Fibroblast of lung (primary cell): ENCODE data around the gene ARHGEF4. TPM values are rescaled to one million over a fixed set of nuclear protein-coding genes. Genes with fewer than 3 reads are reported as not detected.

Source experiments
- DNase-seq, 2 donors: peaks; one replicate each; pipeline versions ENCODE4 v3.0.0 to v3.0.0-alpha.2; 2010; ENCODE audit warnings: low read depth in 2 of 2
- H2AFZ ChIP-seq: 2 replicates; pipeline ENCODE4 v1.5.1; 2012; ENCODE audit warnings: low read length, control low read depth, inconsistent platforms
- H3K27ac ChIP-seq: 2 replicates; pipeline ENCODE4 v1.5.1; 2011; ENCODE audit warnings: low read length, control low read depth; ENCODE audit not compliant: insufficient read depth
- H3K27me3 ChIP-seq: 2 replicates; pipeline ENCODE4 v1.5.1; 2011; ENCODE audit warnings: mild to moderate bottlenecking, low read length; ENCODE audit not compliant: control insufficient read depth, insufficient read depth
- H3K36me3 ChIP-seq: 2 replicates; pipeline ENCODE4 v1.5.1; 2011; ENCODE audit warnings: low read length; ENCODE audit not compliant: control insufficient read depth, insufficient read depth
- H3K4me1 ChIP-seq: 2 replicates; pipeline ENCODE4 v1.5.1; 2011; ENCODE audit warnings: low read length; ENCODE audit not compliant: control insufficient read depth, insufficient read depth; ENCODE audit errors: extremely low read depth
- H3K4me2 ChIP-seq: 2 replicates; pipeline ENCODE4 v1.5.1; 2011; ENCODE audit warnings: low read length, control low read depth; ENCODE audit not compliant: insufficient read depth; ENCODE audit errors: extremely low read depth
- H3K4me3 ChIP-seq, 4 experiments: fragments of 200-600 bp in 1 of 4; sonication (generic) in 1 of 4; replicated peaks in 1 of 4; 2 replicates each; pipeline ENCODE4 v1.5.1; 2011 to 2016; ENCODE audit warnings: low read length in 4 of 4, low read depth in 3 of 4, mild to moderate bottlenecking in 3 of 4, control low read depth in 2 of 4, inconsistent platforms in 1 of 4, mixed read lengths in 1 of 4; ENCODE audit not compliant: insufficient read depth in 1 of 4; ENCODE audit errors: control extremely low read depth in 1 of 4
- H3K79me2 ChIP-seq: 2 replicates; pipeline ENCODE4 v1.5.1; 2012; ENCODE audit warnings: mild to moderate bottlenecking, low read length, inconsistent platforms; ENCODE audit not compliant: control insufficient read depth, insufficient read depth
- H3K9ac ChIP-seq: 2 replicates; pipeline ENCODE4 v1.5.1; 2011; ENCODE audit warnings: mild to moderate bottlenecking, low read length, control low read depth; ENCODE audit not compliant: insufficient read depth
- H3K9me3 ChIP-seq: 2 replicates; pipeline ENCODE4 v1.5.1; 2012; ENCODE audit warnings: low read depth, low read length; ENCODE audit not compliant: control insufficient read depth, insufficient read depth
- H4K20me1 ChIP-seq: 2 replicates; pipeline ENCODE4 v1.5.1; 2011; ENCODE audit warnings: low read length; ENCODE audit not compliant: control insufficient read depth, insufficient read depth; ENCODE audit errors: extremely low read depth
- EZH2 ChIP-seq: IDR thresholded peaks from 2 replicates; pipeline ENCODE4 v1.5.1; 2012; ENCODE audit warnings: low read length, control low read depth, mild to moderate bottlenecking; ENCODE audit errors: missing control alignments
- polyA plus RNA-seq, 2 donors: library from polyadenylated mRNA; depleted of rRNA in 1 of 2; stranded (reverse) in 1 of 2; unstranded in 1 of 2; fragments of >200 nt; gene quantifications; 2 replicates each; pipeline ENCODE4 v1.2.1, GENCODE V29; 2011 to 2012; ENCODE audit warnings: missing spikeins in 1 of 2
- total RNA-seq: library from RNA; depleted of rRNA; stranded (reverse); fragments of >200 nt; gene quantifications from 2 replicates; pipeline ENCODE4 v1.2.1, GENCODE V29; 2014
- TF ChIP-seq, protein P1 (sequence below), 2 donors: IDR thresholded peaks in 1 of 2; conservative IDR thresholded peaks in 1 of 2; 1 replicate in 1 of 2; 2 replicates in 1 of 2; pipeline ENCODE4 v1.5.1; 2011 to 2012; ENCODE audit warnings: low read length in 2 of 2, control low read depth in 1 of 2, inconsistent platforms in 1 of 2, low read depth in 1 of 2, mild to moderate bottlenecking in 1 of 2

Gene ARHGEF4
- total and polyA plus RNA-seq, 2 donors (not counting 1 experiment from before 2014, with no cell fraction given): 0.05 to 0.83 TPM

GRCh38 chr2:130869441-130870160 is 32.9 kb downstream of the ARHGEF4 start:
- peak in 1 of 2 donors; percentile 5 for DNase-seq
- H2AFZ ChIP-seq: no peak overlapping the region
- no peaks in the 10 kb centered on the region for H4K20me1 ChIP-seq
- H3K36me3 ChIP-seq: no peaks in the 10 kb centered on the region
- H3K4me1 ChIP-seq: no peaks in the 10 kb centered on the region
- H3K4me3 ChIP-seq: no peak overlapping the region
- H3K27ac ChIP-seq: no peak overlapping the region
- H3K4me2 ChIP-seq: no peak overlapping the region
- H3K9me3 ChIP-seq: no peaks in the 10 kb centered on the region
- TF ChIP-seq, protein P1, sequence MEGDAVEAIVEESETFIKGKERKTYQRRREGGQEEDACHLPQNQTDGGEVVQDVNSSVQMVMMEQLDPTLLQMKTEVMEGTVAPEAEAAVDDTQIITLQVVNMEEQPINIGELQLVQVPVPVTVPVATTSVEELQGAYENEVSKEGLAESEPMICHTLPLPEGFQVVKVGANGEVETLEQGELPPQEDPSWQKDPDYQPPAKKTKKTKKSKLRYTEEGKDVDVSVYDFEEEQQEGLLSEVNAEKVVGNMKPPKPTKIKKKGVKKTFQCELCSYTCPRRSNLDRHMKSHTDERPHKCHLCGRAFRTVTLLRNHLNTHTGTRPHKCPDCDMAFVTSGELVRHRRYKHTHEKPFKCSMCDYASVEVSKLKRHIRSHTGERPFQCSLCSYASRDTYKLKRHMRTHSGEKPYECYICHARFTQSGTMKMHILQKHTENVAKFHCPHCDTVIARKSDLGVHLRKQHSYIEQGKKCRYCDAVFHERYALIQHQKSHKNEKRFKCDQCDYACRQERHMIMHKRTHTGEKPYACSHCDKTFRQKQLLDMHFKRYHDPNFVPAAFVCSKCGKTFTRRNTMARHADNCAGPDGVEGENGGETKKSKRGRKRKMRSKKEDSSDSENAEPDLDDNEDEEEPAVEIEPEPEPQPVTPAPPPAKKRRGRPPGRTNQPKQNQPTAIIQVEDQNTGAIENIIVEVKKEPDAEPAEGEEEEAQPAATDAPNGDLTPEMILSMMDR (conservative IDR thresholded peaks at IDR 0.05 in 1 of 2, IDR thresholded peaks at IDR 0.05 in 1 of 2; ENCODE audit: low read depth in 1 of 2, low read length in 2 of 2): no peak
- TF ChIP-seq EZH2: no peak
- H3K27me3 ChIP-seq: no peaks in the 10 kb centered on the region
- no peak overlapping the region for H3K9ac ChIP-seq
- no peaks in the 10 kb centered on the region for H3K79me2 ChIP-seq

GRCh38 chr2:130870161-130870485 is 33.4 kb downstream of the ARHGEF4 start:
- Histone ChIP-seq H3K4me3 (no peak overlapping the region), H4K20me1 (no peaks in the 10 kb centered on the region), H3K9me3 (no peaks in the 10 kb centered on the region), H3K4me2 (no peak overlapping the region), H3K9ac (no peak overlapping the region), H2AFZ (no peak overlapping the region), H3K79me2 (no peaks in the 10 kb centered on the region), H3K27me3 (no peaks in the 10 kb centered on the region), H3K36me3 (no peaks in the 10 kb centered on the region), H3K4me1 (no peaks in the 10 kb centered on the region), H3K27ac (no peak overlapping the region)
- TF ChIP-seq, protein P1 (conservative IDR thresholded peaks at IDR 0.05 in 1 of 2, IDR thresholded peaks at IDR 0.05 in 1 of 2; ENCODE audit: low read depth in 1 of 2, low read length in 2 of 2): no peak
- no peak for TF ChIP-seq EZH2
- no peak for DNase-seq

DNA sequence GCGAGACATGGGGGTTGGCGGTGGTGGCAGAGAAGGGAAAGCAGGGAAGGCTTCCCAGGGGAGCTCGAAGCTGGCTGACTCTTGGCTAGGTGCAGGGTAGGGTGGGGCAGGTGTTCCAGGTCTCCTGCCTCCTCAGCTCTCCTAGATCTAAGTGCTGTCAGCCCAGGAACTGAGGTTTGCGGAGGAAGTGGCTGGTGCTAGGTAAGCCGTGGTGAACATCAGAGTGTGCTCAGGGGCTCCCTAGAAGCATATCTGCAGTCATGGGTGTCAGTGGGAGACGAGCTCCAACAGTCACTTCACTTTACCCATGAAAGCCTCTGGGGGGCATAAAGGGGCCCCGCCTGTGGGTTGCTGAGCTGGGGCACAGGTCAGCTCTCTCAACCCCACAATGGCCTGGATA is 34.1 kb downstream of the ARHGEF4 start:
- Histone ChIP-seq H3K4me2 (no peak overlapping the region), H3K9me3 (no peaks in the 10 kb centered on the region), H4K20me1 (no peaks in the 10 kb centered on the region), H3K9ac (no peak overlapping the region), H3K36me3 (no peaks in the 10 kb centered on the region), H2AFZ (no peak overlapping the region), H3K4me1 (no peaks in the 10 kb centered on the region), H3K79me2 (no peaks in the 10 kb centered on the region), H3K4me3 (no peak overlapping the region), H3K27me3 (no peaks in the 10 kb centered on the region), H3K27ac (no peak overlapping the region)
- TF ChIP-seq EZH2: no peak
- TF ChIP-seq, protein P1 (conservative IDR thresholded peaks at IDR 0.05 in 1 of 2, IDR thresholded peaks at IDR 0.05 in 1 of 2; ENCODE audit: low read depth in 1 of 2, low read length in 2 of 2): no peak
- no peak for DNase-seq
